ENCODE data around the gene HOGA1.

DNA sequence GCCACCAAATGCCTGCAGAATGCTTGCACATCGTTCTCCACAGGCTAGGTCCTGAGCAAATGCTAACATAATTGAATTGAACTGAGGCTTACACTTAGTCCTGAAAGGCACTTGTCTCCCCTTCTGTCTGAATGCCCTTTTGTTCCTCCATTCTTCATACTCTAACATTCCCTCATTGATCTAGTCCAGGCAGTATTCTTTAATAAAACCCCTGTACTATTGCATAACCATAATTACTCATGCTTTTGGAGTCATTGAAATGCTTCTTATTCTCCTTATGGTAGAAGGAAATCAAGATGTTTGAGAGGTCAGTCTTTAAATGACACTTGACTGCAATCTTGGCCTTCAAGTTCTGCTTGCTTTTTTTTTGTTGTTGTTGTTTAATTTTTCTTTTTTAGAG is 63.4 kb downstream of the HOGA1 start:
- no peak for TF ChIP-seq EZH2 (IDR thresholded peaks at IDR 0.05; ENCODE audit: low read depth)
- TF ChIP-seq, protein P1, sequence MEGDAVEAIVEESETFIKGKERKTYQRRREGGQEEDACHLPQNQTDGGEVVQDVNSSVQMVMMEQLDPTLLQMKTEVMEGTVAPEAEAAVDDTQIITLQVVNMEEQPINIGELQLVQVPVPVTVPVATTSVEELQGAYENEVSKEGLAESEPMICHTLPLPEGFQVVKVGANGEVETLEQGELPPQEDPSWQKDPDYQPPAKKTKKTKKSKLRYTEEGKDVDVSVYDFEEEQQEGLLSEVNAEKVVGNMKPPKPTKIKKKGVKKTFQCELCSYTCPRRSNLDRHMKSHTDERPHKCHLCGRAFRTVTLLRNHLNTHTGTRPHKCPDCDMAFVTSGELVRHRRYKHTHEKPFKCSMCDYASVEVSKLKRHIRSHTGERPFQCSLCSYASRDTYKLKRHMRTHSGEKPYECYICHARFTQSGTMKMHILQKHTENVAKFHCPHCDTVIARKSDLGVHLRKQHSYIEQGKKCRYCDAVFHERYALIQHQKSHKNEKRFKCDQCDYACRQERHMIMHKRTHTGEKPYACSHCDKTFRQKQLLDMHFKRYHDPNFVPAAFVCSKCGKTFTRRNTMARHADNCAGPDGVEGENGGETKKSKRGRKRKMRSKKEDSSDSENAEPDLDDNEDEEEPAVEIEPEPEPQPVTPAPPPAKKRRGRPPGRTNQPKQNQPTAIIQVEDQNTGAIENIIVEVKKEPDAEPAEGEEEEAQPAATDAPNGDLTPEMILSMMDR (conservative IDR thresholded peaks at IDR 0.05), result no peak

All from PC-9 (cell line).